Hematopoietic multipotent progenitor cell (in vitro differentiated cells): ENCODE results near the gene SOWAHA. TPM values are rescaled to one million over a fixed set of nuclear protein-coding genes. Genes with fewer than 3 reads are reported as not detected.
"Not testable (repeated sequence)": the region's sequence is repeated elsewhere in the genome, so short reads cannot be mapped to it uniquely, and the experiment has no call there.

Experiments
- DNase-seq, 3 donors: peaks; one replicate each; pipeline ENCODE4 v3.0.0-alpha.2; 2011 to 2015; ENCODE audit warnings: low read depth in 2 of 3, low spot score in 2 of 3
- small RNA-seq: library from RNA; depleted of rRNA; stranded (forward); fragments of <200 nt; gene quantifications from one replicate; pipeline ENCODE3, GENCODE V24; 2012
- total RNA-seq: library from RNA; depleted of rRNA; stranded (reverse); fragments of >200 nt; gene quantifications from one replicate; pipeline ENCODE4 v1.2.3, GENCODE V29; 2012

Gene SOWAHA
- total RNA-seq, 1 donor, result not detected

DNA sequence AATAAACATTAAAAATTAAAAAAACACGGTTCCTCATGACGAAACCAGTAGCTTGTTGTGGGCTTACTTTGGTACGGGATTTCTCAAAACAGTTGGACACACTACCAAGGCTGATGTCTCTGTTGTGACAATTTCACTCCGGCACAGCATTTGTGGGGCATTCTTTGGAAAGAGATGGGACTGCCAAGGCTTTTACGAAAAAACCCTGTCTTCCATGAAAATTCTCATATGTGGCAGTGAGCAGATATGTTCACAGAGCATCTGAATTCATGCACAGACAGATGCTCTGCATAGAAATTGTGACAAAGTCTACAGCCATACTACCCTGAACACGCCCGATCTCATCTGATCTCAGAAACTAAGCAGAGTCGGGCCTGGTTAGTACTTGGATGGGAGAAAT, 35.2 kb downstream of the SOWAHA start:
- DNase-seq, result no peak

DNA sequence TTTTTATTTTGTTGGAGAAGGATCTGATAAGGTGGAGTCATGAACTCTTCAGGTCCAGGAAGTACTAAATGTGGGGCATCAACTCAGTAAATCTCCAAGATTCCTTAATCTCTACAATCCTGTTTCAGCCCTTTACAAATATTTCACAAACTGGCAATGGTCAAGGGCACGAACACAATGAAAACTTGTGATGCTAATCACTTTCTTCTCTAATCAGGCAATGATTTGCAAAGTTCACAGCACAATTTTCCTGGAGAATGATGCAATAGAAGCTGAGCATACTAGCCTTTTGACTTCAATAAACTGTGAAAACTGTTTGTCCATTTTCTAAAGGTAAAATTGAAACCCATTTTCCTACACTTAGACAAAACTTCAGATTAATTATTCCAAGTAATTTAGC, 36.2 kb downstream of the SOWAHA start:
- no peak for DNase-seq

DNA sequence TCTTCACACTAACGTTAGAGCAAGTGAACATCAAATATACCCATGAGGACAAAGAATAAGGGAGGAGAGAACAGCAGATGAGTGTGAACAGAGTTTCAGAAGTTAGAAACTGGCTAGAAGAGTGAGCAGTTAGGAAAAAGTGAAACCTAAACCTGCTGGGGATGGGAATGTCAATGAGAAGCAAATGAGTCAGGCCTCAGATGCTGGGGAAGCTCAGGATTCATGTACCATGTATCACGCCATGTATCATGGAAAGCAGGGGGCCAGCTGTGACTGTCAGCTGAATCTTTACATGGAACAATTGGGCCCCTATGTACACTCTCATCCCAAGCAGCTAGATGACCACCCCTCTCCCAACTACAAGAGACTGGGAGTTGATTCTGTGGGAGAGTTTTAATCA, 37.0 kb downstream of the SOWAHA start:
- no peak for DNase-seq

DNA sequence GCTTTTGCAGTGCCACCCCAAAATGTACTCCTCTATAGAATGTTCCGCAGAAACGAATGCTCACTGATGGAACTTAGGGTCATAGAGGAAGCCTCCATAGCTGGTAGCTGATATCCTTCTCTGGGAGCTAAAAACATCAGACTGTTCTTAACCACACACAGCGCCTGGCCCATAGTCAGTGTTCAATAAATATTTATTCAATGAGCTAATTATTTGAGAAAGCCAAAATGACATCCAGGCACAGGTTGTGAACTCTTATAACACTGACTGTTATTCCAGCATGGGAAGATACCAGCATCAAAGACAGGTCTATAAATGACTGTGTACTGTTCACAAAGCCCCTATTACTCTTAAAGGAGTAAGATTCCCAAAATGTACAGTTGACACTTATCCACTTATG, 40.2 kb downstream of the SOWAHA start:
- DNase-seq, result no peak

DNA sequence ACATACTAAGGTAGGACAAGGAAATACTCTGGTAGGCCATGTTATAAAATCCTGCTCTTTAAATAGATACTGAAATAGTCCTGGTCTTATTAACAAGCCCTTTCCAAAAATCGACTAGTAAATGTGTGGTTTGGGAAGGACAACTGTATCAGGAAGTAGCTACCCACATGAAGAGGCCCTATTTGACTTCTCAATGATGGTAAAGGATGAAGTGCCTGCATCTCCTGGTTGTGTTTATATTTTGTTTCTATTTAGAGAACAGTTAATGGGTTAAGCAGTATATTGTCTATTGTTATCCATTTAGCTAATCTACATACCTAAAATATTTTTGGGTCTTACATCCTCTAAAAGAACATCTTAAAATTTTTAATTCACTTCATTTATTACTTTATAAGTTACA, 40.7 kb downstream of the SOWAHA start:
- no peak for DNase-seq

DNA sequence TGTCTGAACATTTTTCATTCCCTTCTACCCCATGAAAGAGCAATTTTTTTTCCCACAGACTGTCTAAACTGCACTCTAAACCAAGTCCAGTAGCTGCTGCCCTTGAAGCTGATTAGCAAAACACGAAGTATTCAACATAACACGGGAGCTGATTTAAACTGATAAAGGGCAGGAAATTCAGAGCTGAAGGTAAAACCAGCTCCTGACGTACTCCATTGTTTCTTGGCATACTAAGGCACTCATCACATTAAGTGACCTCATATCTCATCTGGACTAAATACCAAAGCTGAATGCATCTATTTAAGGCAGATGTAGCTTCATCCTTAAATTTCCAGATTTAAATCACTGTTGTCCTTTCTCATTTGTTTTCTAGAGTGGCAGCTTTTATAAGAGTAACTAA, 41.2 kb downstream of the SOWAHA start:
- no peak for DNase-seq

DNA sequence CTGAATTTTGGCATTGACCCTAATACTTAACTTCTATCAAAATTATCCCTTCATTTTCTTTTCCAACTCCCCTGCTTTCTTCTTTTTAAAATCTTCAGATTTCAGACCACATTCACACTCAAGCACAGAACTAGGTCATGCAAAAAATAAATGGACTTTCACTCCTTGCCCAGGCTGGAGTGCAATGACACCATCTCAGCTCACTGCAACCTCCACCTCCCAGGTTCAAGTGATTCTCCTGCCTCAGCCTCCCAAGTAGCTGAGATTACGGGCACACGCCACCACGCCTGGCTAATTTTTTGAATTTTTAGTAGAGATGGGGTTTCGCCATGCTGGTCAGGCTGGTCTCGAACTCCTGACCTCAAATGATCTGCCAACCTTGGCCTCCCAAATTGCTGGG, 41.9 kb downstream of the SOWAHA start:
- not testable (repeated sequence) for DNase-seq

DNA sequence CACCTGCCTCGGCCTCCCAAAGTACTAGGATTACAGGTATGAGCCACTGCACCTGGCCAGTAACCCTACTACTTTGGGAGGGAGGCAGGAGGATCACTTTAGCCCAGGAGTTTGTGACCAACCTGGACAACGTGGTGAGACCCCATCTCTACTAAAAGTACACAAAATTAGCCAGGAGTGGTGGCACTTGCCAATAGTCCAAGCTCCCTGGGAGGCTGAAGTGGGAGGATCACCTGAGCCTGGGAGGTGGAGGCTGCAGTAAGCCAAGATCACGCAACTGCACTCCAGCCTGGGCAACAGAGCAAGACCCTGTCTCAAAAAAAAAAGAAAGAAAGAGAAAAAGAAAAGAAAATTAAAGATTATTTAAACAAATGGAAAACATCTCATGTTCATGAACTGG, 42.9 kb downstream of the SOWAHA start:
- DNase-seq, result no peak

DNA sequence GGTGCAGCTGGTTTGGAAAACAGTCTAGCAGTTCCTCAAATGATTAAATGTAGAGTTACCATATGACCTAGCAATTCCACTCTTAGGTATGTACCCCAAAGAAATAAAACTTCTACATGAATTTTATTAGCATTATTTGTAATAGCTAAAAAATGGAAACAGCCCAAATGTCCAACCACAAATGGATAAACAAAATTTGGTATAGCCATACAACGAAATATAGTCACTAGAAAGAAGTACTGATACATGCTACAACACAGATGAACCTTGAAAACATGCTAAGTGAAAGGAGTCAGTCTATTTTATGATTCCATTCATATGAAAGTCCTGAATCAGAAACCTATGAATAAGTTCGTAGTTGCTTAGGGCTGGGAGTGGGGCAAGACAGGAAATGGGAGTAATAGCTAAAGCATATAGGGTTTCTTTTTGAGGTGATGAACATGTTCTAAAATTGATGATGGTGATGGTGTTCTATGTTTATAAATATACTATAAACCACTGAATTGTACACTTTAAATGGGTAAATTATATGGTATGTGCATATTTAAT, 46.9 kb downstream of the SOWAHA start:
- DNase-seq, result no peak

DNA sequence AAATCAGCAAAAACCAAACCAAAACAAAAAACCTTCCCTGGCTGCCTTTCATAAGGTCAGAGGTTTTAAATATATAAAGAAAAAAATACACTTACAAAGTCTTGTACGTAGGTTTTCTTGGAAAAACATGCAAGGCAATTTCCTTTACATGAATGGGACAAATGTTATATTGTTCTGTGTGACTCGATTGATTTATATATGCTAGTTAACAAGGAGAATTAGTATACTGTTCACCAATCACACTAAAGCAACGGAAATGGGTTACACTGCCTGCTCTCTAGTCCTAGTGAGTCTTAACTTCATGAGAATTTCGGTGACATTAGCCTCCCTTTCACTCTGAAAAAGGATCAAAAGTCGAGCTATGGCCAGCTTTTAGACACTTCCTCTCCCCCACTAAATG, 47.6 kb downstream of the SOWAHA start:
- DNase-seq, result no peak

DNA sequence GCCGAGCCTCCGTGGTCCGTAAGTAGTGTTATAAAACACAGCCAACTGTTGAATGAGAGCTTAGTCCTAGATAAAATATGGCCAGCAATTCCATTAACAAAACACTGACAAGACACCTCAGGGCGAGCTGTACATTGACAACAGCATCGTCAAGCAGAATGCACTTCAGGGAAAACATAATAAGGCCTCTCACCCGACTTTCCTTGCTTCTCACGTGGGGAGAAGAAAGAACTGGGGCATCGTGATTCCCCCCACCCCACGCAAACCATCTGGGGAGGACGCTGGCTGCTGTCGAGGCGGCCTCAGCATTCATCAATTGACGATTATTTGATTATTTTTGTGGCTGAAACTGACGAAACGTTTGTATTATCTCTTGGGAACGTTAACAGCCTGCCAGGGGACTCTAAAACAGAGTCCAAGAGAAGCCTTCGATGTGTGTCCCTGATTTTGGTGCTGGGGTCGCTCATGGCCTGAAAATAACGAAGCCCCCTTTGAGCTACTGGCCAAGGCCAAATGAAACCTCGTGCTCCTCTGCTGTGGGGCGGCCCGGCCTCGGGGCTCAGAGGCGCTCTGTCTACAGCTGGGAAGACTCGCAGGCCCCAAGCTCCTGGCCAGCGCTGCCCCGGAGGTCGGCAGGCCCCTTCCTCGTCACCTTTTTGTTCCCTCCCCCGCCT, 52.7 kb downstream of the SOWAHA start:
- DNase-seq, result no peak

Small RNAs within 50 kb of the gene (small RNA-seq; reads per million reads assigned to genes)
- gene RNA5SP192, result not detected

Other genes starting within 250 kb of the SOWAHA start
- under 0.01 TPM for gene IL13, start 155.1 kb upstream of the SOWAHA start, total RNA-seq
- gene IL4, start 139.3 kb upstream of the SOWAHA start, total RNA-seq, result not detected
- gene KIF3A, start 75.8 kb upstream of the SOWAHA start, total RNA-seq, result 1.1 TPM
- 0.27 TPM for gene CCNI2, start 65.9 kb upstream of the SOWAHA start, total RNA-seq
- gene SEPTIN8, start 36.1 kb upstream of the SOWAHA start, total RNA-seq, result 5.4 TPM
- gene SHROOM1, start 17.3 kb downstream of the SOWAHA start, total RNA-seq, result 0.54 TPM
- gene GDF9, start 53.2 kb downstream of the SOWAHA start, total RNA-seq, result 0.54 TPM
- gene UQCRQ, start 53.3 kb downstream of the SOWAHA start, total RNA-seq, result 81.6 TPM
- 0.81 TPM for gene LEAP2, start 60.4 kb downstream of the SOWAHA start, total RNA-seq
- gene AFF4, start 150.3 kb downstream of the SOWAHA start, total RNA-seq, result 28.8 TPM
- 9.2 TPM for gene ZCCHC10, start 213.2 kb downstream of the SOWAHA start, total RNA-seq
- 22.9 TPM for gene HSPA4, start 238.7 kb downstream of the SOWAHA start, total RNA-seq